HUDEP-2 (cell line): ENCODE results near the gene UBE2E2.
A peak's percentile ranks its signal among the peaks of the same experiment; 100 is the strongest.

Experiments
- DNase-seq, 76 experiments: peaks; one replicate each; lab custom pipeline; 2025; ENCODE audit not compliant: unreplicated experiment in 76 of 76; lab: John Stamatoyannopoulos, UW

Gene UBE2E2

DNA sequence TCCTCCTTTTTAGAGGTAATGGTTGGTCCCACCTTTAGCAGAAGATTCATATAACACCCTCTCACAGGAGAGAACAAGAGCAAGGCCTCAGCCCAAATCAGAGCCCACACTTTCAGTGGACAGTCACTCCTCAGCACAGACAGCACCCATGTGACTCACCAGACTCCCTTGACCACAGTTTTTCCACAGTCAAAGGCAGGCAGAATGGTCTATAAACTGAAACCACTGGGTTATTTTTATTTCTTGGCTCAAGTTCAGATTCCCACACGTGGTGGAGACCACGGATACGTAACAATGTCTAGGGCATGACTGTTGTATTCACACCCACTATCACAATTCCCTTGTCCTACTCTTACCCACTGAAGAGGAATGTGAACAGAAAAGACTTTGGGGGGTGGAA, 364.8 kb downstream of the UBE2E2 start:
- peak in 4 of 76 experiments; percentile 1 to 26 (median 10) for DNase-seq

DNA sequence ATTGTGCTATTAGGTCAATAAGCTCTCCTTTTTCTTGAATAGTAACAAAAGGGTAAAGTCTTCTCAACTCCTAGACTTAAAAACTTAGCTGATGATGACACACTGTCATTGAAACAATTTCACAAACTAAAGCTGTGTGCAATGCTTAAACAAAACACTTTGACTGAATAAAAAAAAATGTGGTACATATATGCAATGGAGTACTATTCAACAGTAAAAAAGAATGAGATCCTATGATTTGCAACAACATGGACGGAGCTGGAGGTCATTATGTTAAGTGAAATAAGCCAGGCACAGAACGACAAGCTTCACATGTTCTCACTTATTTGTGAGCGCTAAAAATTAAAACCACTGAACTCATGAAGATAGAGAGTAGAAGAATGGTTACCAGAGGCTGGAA, 370.7 kb downstream of the UBE2E2 start:
- no peak for DNase-seq

DNA sequence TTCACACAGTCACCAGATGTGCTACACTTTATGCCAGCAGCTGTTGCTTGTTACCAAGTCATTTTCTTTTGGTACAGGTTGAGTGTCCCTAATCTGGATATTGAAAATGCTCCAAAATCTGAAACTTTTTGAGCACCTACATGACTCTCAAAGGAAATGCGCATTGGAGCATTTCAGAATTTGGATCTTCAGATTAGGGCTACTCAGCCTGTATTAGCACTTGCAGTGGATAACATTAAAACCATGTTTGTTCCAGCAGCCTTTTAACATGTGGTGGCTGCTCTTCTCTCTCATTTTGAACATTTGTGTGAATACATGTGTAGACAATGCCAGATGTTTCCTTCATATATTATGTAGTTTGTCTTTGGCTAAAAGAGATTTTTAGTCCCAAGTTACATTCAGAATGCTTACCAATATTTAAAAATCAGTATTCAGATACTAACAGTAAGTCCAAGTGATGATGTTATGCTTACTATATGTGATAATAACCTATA, 371.7 kb downstream of the UBE2E2 start:
- no peak for DNase-seq

DNA sequence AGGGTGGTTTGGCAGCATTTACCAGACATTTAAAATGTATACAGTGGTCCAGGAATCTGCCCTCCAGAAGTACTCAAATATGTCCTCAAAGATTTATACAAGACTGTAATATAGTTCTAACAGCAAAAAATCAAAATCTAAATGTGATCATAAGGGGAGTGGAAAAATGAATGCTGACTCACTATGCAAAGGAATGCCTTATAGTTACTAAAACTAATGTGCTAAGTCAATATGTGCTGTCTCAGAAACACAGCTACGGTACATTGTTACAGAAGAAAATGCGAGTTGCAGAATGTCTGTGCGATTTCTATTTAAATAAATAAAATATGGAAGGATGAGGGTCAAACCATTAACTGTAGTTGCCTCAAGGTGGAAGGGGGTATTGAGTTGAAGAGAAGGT, 372.6 kb downstream of the UBE2E2 start:
- DNase-seq: no peak

DNA sequence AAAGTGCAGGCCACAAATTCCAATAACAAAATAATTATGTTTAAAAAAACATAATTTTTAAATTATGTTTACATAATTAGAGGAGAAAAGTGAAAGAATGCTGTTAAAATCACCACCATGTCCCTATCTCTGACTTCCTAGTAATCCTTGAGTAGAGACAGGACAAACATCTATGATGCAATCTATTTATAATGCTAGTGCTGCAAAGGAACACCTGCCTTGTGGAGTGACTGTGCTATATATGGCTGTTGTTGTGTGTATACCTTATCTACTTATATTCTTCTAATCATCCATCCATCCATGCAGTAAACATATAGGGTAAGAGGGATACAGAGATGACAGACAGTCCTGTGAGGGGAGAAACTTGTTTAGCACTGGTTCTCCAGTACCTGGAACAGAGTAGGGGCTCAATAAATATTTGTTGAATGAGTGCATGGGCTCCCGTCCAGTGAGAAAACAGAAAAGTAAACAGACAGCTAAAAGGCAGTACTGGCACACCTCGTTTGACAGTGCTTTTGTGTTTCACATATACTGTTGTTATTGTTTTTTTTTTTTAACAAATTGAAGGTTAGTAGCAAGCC, 373.3 kb downstream of the UBE2E2 start:
- no peak for DNase-seq

DNA sequence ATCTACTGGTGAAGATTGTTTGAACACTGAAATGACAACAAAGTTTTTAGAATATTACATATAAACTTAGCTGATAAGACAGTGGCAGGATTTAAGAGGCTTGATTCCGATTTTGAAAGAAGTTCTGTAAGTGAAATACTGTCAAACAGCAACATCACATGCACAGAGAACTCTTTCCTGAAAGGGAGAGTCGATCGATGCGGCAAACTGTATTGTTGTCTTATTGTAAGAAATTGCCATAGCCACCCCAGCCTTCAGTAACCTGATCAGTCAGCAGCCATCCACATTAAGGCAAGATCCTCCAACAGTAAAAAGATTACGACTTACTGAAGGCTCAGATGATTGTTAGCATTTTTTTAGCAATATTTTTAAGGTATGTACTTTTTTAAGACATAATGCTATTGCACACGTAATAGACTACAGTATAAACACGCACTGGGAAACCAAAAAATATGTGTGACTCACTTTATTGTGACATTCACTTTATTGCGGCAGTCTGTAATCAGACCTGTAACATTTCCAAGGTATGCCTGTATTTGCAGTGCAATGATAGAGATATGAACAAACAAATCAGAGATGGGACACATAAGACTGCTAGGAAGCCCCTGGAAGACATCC, 377.1 kb downstream of the UBE2E2 start:
- no peak for DNase-seq

DNA sequence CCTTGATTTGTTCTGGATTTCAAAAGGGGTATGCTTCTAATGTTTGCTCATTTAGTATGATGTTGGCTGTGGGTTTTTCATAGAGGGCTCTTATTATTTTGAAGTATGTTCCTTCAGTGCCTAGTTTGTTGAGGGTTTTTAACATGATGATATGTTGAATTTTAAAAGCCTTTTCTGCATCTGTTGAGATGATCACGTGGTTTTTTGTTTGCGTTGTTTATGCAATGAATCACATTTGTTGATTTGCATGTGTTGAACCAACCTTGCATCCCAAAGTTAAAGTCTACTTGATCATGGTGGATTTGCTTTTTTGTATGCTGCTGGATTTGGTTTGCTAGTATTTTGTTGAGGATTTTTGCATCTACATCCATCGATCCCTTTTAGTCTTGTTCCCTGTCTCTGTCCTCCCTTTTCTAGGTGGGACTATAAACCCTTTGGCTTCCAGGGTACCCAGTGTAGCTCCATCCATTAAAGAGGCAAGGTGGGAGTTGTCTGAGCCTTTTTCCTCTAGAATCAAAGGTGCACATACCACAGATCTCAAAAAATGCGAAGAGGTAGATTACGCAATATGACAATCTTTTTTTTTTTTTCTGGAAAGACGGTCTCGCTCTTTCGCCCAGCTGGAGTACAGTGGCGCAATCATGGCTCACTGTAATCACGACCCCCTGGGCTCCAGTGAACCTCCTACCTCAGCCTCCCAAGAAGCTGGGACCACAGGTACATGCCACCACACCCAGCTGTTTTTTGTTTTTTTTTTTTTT, 381.0 kb downstream of the UBE2E2 start:
- no peak for DNase-seq

DNA sequence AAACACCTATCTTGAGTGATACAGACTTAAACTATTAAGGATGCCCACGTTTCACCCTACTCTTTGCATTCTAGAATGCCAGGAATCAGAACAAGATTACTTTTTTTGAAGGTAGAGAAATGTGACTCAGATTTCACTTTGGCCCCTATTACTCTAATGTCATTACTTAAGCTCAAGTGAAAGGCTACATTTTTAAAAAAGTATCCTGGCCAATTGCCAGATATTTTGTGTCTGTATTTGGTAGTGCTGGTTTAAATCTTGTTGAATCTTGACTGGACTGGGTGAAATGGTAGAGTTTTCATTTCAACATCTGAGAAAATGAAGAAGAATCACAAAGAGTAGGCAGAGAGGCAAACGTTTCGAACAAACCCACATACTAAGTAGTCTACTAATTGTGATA, 384.4 kb downstream of the UBE2E2 start:
- no peak for DNase-seq

DNA sequence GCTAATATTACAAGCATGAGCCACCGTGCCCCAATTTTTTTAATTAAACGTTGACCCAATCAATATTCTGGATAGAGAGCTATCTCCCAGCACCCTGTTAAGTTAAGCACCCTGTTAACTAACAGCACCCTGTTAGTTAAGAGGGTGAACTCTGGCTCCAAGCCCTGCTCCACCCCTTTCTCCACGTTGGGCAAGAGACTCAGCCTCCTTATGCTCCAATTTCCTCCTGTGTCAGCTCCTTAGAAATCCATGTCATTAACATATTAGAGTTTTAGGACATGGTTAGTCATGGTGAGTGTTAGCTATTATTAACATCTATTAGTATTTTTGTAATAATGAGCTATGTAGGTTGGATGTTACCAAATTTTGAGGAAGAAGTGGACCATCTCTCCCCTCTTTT, 385.4 kb downstream of the UBE2E2 start:
- DNase-seq: no peak

DNA sequence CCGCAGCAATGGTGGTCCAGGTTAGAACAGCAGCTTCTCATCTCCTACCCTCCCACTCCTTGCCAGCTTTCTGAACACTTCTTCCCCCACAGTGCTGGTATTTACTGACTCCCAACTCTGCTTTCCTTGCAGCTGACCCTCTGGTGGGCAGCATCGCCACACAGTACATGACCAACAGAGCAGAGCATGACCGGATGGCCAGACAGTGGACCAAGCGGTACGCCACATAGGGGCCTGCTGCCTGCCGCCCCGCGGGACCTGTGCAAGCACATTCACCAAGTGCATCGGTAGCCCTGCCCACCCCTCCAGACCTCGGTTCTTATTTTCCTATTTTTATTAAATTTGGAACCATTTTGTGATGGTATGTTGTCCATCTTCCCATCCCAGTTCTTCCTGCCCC, 386.5 kb downstream of the UBE2E2 start:
- DNase-seq: no peak

DNA sequence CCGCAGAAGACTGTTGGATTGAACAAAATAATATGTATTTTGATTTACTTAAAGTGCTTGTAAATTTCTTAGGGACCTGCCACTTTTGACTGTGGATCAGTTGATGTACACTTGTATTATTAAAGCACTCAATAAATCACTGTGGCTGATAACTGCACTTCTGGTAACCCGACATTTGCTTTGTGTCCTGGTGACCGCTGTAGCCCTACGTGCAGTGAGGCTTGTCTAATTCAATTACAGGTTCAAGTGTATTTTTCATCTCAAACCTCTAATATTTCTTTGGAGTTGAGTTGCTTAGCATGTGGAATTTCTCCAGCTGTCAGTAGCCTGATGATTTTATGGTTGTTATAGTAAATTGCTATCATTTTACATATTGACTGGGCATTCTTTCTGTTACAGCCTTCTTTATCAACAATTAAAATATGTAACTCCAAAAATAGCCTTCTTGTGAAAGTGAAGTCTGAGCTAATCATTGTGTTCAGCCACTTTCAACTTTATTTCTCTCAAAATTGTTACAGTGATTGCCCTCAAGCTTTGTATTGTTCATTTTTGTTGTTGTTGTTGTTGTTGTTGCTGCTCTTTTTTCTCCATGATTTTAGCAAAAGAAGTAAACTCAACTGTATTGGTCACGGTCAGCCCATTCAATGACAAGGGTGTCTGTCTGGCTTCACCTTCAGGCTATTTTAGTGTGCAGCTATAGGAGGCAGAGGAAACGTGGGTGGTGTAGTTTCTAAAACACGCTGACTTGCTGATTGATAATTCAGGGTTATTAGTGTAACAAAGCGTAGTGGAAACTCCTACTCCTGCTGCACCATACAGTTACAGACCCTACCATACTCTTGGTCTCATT, 387.5 kb downstream of the UBE2E2 start:
- DNase-seq: no peak

DNA sequence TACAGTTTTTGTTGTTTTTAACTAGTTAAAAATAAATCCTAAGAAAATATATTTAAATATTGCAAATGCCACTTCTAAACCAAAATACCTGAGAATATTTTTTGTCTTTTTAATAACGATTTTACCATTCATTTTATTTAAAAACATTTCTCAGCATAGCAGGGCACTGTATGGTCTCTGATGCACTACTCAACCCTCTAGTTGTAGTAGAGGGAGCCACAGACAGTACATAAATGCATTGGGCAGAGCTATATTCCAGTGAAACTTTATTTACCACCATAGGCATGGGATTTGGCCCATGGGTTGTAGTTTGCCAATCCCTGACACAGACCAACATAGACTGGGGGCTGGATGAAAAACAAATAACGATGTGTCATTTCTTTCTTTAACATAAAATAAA, 388.2 kb downstream of the UBE2E2 start:
- no peak for DNase-seq

DNA sequence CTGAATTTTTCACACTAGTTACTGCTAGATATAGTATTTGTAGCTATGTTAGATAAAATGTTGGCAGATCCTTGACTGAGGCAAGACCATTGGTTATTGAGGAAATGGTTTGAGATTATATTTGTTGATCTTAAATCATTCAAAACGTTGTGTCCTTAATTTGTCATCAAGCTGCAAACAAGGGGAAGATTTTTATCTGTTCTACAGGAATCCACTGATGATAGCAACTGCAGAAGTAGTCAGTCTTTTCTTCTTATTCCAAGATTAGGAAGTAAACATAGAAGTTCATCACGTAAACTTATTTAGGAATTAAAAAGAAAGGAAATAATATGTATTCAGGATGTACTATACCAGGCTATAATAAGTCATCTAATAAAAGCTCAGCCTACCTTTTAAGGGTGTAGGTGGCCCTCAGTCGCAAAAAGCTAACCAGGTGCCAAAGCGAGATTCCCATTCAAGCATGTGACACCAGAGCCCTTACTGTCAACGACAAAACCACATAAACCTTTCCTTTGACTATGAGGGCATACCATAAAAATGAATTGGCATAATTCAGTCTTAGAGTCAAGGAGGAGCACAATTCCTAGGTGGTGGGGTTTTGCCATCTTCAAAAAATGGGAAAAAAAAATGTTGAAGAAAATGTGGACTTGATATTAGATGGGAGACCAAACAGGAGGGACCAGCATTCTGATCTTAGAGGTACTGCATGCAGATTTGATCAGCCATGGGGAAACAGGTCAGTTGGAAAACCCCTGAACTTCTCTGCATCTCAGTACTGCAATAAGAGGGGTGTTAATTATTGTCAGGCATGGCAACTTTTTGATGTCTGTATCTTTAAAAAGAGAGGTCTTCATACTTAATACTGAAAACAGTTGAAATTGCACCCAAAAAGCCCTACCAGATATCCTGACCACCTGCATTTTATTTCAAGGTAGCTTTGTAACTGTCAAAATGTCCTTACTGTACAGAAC, 390.1 kb downstream of the UBE2E2 start:
- DNase-seq: no peak

DNA sequence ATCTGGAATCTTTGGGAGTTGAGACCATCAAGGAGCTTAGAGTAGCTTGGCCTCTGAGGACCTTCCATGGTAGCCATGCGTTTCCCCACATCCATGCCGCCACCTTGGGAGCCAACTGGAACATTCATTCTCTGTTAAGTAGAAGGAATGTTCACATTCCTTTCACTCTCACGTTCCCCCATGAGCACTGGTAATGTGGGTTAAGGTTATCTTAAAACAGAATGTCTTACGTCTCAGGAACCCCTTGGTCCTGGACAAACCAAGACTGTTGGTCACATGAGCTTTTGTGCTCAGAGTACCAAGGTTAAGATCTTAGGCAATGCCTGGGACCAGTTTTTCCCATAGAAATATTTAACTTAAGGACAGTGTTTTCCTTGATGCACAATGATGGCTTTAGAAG, 390.9 kb downstream of the UBE2E2 start:
- DNase-seq: no peak

DNA sequence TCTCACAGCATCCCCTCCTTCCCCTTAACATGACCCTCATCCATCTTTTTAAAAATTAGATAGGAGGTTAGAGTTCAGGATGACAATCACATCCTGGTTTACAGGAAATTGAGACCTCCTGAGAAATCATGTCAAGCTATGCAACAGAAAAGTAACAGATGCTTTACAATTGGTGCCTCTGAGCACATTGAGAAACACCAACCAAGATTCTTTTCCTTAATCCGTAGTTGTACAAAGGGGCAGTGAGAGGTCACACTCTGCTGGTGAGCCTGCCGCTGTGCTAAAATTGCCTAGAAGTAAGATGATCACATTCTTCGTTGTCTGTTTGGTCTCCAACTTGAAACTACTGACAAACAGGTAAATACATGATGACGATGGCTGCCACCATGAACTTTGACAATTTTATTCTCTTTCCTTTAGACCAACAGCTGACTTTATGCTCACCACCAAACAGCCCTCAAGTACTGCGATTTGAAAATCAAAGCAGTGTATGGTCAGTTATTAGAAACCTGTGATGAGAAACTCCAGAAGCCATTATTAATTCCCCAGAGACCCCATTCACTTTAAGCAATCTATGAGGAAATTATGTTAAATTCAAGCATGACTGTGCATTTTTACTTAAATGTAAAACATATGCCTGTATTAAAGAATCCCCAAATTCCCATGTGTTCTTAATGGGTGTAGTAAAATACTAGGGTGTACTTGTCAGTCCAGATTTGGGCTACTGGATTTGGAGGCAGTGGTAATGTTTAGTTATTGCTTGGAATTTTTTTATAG, 392.0 kb downstream of the UBE2E2 start:
- no peak for DNase-seq

DNA sequence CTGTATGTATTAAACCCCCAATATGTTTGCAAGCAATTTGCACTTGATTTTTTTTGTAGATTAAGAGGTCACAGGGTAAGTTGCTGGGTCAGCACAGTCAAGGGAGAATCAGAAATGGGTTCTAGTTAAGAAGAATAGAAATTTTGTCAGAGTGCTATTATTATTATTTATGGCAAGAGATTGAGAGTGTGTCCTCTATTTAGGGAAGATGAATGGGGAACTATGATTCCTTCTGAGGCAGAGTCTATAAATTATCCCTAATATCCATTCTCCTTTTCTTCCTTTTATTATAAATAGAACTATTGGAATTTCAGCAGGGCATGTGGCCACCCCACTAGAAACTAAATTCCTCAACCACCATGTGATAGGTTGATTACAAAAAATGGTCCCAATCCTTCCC, 392.7 kb downstream of the UBE2E2 start:
- no peak for DNase-seq

DNA sequence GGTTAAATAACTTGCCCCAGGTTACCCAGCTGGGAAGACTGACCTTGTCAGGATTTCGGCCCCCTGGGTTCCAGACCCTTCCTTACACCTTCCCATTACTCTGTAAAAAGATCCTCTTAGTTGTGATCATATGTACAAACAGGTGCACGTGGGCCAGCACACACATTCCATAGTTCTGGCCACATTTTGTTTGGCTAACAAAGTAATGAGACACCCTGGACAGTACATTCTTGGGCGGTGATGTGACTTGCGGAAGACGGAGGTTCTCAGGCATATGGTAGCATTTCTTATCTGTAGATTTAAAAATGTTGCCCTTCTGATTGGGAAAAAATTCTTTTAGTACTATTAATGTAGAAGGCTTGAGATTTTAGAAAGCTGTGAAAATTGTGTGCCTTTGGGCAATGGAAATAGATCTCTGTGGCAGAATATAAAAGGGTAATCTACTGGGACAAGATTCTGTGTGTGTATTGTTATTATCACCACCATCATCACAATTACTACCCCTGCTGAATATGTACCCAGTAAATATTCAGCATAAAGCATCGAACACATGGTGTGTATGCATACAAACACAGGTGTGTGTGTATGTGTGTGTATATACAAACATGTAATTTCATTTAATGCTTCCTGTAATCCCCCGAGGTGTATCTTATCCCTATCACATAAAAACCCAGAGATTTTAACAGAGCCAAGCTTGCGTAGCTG, 397.2 kb downstream of the UBE2E2 start:
- no peak for DNase-seq

DNA sequence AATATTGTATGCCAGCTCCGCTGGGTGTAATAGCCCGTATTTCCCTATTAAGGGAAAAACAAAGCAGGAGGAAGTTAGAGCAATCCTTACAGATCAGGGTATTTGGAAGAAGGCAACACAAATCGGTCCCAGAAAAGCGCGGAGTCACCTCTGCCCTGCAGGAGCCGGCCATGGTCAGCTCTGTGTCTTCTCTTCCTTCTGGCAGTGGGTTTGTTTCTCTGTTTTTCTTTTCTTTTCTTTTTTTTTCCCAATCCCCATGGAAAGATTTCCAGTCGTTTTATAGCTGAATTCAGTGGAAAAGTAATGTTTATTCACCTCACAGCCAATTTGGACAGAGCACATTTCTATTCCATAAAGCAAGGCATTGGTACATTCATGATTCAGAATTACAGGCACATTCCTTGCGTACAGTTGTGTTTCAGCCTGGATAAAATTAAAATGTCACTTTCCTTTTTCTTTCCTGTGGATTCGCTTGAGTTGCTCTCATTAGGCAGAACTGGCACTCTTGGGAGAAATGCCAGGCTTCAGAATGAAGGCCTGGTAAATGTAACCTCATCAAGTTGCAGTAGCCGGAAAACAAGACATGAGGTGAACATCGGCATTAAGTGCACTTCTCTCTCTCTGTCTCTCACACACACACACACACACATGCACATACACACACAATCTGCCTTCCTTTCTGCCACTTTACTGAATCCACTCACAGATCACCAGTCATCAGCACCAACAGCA, 398.1 kb downstream of the UBE2E2 start:
- DNase-seq: no peak
